22Rv1 (cell line): ENCODE data around the gene SYNGR1.

Experiments used
- CTCF ChIP-seq: fragments of 450-650 bp; IDR thresholded peaks from 2 replicates; pipeline ENCODE4 v1.5.1; 2017; ENCODE audit warnings: mild to moderate bottlenecking
- ZFX ChIP-seq: fragments of 450-650 bp; IDR thresholded peaks from 2 replicates; pipeline ENCODE4 v1.6.1; 2017; ENCODE audit warnings: antibody characterized with exemption, borderline replicate concordance

- TF ChIP-seq CTCF (no peak), ZFX (no peak)
Observed at GRCh38 chr22:39427751-39428596, 78.2 kb downstream of the SYNGR1 start.
